IMR-90 (cell line): Measurements from ENCODE around the gene GNAZ. TPM values are rescaled to one million over a fixed set of nuclear protein-coding genes. Genes with fewer than 3 reads are reported as not detected.

Experiments
- ATAC-seq: fragments of 200-7000 bp; cut with Tn5 transposase; 2 replicates; pipeline ENCODE4 v1.9.1; 2020; ENCODE audit warnings: low read depth, mild to moderate bottlenecking, moderate library complexity
- BruUV-seq: library from RNA; stranded (reverse); fragments of 400-500 nt; replicated peaks from 2 replicates; lab custom pipeline; 2021; lab: Mats Ljungman, UMichigan
- CTCF ChIA-PET: fragments of 300-600 bp; formaldehyde crosslinking; extraction: SDS; loops from one replicate; lab custom pipeline; 2021; ENCODE audit warnings: antibody characterized with exemption; lab: Yijun Ruan, JAX
- POLR2A ChIA-PET: fragments of 300-600 bp; sonication (Branson Sonifier 250); formaldehyde crosslinking; loops from one replicate; lab custom pipeline; 2022; ENCODE audit warnings: antibody characterized with exemption; ENCODE audit not compliant: unreplicated experiment; lab: Charles Lee
- DNase-seq: peaks from one replicate; pipeline ENCODE4 v3.0.0; 2013
- H2AFZ ChIP-seq: replicated peaks from 2 replicates; pipeline ENCODE3; 2013; ENCODE audit warnings: low read length, mild to moderate bottlenecking; ENCODE audit not compliant: poor library complexity
- H2AK5ac ChIP-seq: 2 replicates; pipeline ENCODE4 v1.6.1; 2013; ENCODE audit warnings: low read depth, low read length, inconsistent platforms
- H2AK9ac ChIP-seq: replicated peaks from 2 replicates; pipeline ENCODE3; 2013; ENCODE audit warnings: mild to moderate bottlenecking, low read depth, low read length, moderate library complexity; ENCODE audit not compliant: poor library complexity
- H2BK120ac ChIP-seq: 2 replicates; pipeline ENCODE4 v1.6.1; 2013; ENCODE audit warnings: low read depth, low read length, inconsistent platforms
- H2BK15ac ChIP-seq: 3 replicates; pipeline ENCODE4 v1.6.1; 2013; ENCODE audit warnings: low read depth, low read length, inconsistent platforms
- H2BK20ac ChIP-seq: 2 replicates; pipeline ENCODE4 v1.6.1; 2013; ENCODE audit warnings: low read depth, mild to moderate bottlenecking, inconsistent platforms, low read length, moderate library complexity
- H2BK5ac ChIP-seq: 2 replicates; pipeline ENCODE4 v1.6.1; 2013; ENCODE audit warnings: mild to moderate bottlenecking, low read depth, low read length, inconsistent platforms; ENCODE audit not compliant: poor library complexity, severe bottlenecking
- H3K14ac ChIP-seq: replicated peaks from 2 replicates; pipeline ENCODE4 v1.6.1; 2013; ENCODE audit warnings: low read depth, low read length, inconsistent platforms
- H3K18ac ChIP-seq: 2 replicates; pipeline ENCODE4 v1.6.1; 2013; ENCODE audit warnings: low read depth, low read length, control low read depth
- H3K23ac ChIP-seq: 2 replicates; pipeline ENCODE4 v1.6.1; 2013; ENCODE audit warnings: low read depth, low read length, inconsistent platforms
- H3K27ac ChIP-seq: 2 replicates; pipeline ENCODE4 v1.5.1; 2013; ENCODE audit warnings: mild to moderate bottlenecking, control low read depth, low read length; ENCODE audit not compliant: insufficient read depth
- H3K27me3 ChIP-seq: 2 replicates; pipeline ENCODE4 v1.6.1; 2013; ENCODE audit warnings: low read length; ENCODE audit not compliant: control insufficient read depth, insufficient read depth
- H3K36me3 ChIP-seq: 2 replicates; pipeline ENCODE4 v1.6.1; 2013; ENCODE audit warnings: low read length, mixed read lengths; ENCODE audit not compliant: control insufficient read depth, insufficient read depth
- H3K4ac ChIP-seq: 2 replicates; pipeline ENCODE4 v1.6.1; 2013; ENCODE audit warnings: low read depth, low read length, inconsistent platforms
- H3K4me1 ChIP-seq: 2 replicates; pipeline ENCODE4 v1.6.1; 2013; ENCODE audit warnings: low read length, mixed read lengths; ENCODE audit not compliant: control insufficient read depth, insufficient read depth
- H3K4me2 ChIP-seq: 2 replicates; pipeline ENCODE4 v1.6.1; 2013; ENCODE audit warnings: low read depth, mild to moderate bottlenecking, control low read depth, low read length, moderate library complexity
- H3K4me3 ChIP-seq: 2 replicates; pipeline ENCODE4 v1.5.1; 2013; ENCODE audit warnings: low read depth, mild to moderate bottlenecking, control low read depth, low read length, moderate library complexity; ENCODE audit not compliant: insufficient read depth
- H3K56ac ChIP-seq: 2 replicates; pipeline ENCODE4 v1.6.1; 2013; ENCODE audit warnings: low read length, inconsistent platforms; ENCODE audit not compliant: insufficient read depth; ENCODE audit errors: extremely low read depth
- H3K79me1 ChIP-seq, 2 experiments: 2 replicates each; pipeline ENCODE4 v1.6.1; 2013; ENCODE audit warnings: low read length in 2 of 2, inconsistent platforms in 1 of 2, low read depth in 1 of 2
- H3K9ac ChIP-seq: 2 replicates; pipeline ENCODE4 v1.6.1; 2013; ENCODE audit warnings: low read depth, low read length, control low read depth
- H3K9me1 ChIP-seq: 2 replicates; pipeline ENCODE4 v1.6.1; 2013; ENCODE audit warnings: low read length, inconsistent platforms; ENCODE audit not compliant: insufficient read depth
- H3K9me3 ChIP-seq: 2 replicates; pipeline ENCODE4 v1.6.1; 2013; ENCODE audit warnings: low read length; ENCODE audit not compliant: control insufficient read depth, insufficient read depth
- H4K20me1 ChIP-seq: 2 replicates; pipeline ENCODE4 v1.6.1; 2013; ENCODE audit warnings: low read length, inconsistent platforms; ENCODE audit not compliant: insufficient read depth
- H4K5ac ChIP-seq: 2 replicates; pipeline ENCODE4 v1.6.1; 2013; ENCODE audit warnings: mild to moderate bottlenecking, low read depth, low read length, control low read depth
- H4K8ac ChIP-seq, 2 experiments: 2 replicates each; pipeline ENCODE4 v1.6.1; 2013; ENCODE audit warnings: low read depth in 2 of 2, low read length in 2 of 2, control low read depth in 1 of 2, inconsistent platforms in 1 of 2
- H4K91ac ChIP-seq: 2 replicates; pipeline ENCODE4 v1.6.1; 2013; ENCODE audit warnings: low read depth, low read length, inconsistent platforms; ENCODE audit not compliant: insufficient read depth
- BHLHE40 ChIP-seq: fragments of 150-350 bp; IDR thresholded peaks from 2 replicates; pipeline ENCODE4 v1.6.1; 2016; ENCODE audit warnings: mild to moderate bottlenecking, low read depth, low read length
- CEBPB ChIP-seq: IDR thresholded peaks from 2 replicates; pipeline ENCODE4 v1.6.1; 2012; ENCODE audit warnings: low read depth, low read length, improper control_type of control experiment
- CHD1 ChIP-seq: IDR thresholded peaks from 2 replicates; pipeline ENCODE4 v1.6.1; 2012; ENCODE audit warnings: low read depth, low read length, improper control_type of control experiment
- CTCF ChIP-seq: conservative IDR thresholded peaks from 2 replicates; pipeline ENCODE4 v1.5.1; 2012; ENCODE audit warnings: mild to moderate bottlenecking, low read depth, low read length, improper control_type of control experiment
- MXI1 ChIP-seq: IDR thresholded peaks from 2 replicates; pipeline ENCODE4 v1.6.1; 2012; ENCODE audit warnings: low read depth, mild to moderate bottlenecking, low read length, moderate library complexity, borderline replicate concordance
- NFE2L2 ChIP-seq: fragments of 150-350 bp; IDR thresholded peaks from 2 replicates; pipeline ENCODE4 v1.6.1; 2016; ENCODE audit warnings: low read depth, mild to moderate bottlenecking, low read length
- POLR2A ChIP-seq: IDR thresholded peaks from 2 replicates; pipeline ENCODE4 v1.6.1; 2012; ENCODE audit warnings: mild to moderate bottlenecking, low read depth, low read length
- USF2 ChIP-seq: fragments of 150-350 bp; IDR thresholded peaks from 2 replicates; pipeline ENCODE4 v1.6.1; 2017; ENCODE audit warnings: mild to moderate bottlenecking, antibody characterized with exemption, low read length, low read depth
- WGBS, 2 experiments: methylation state at CpG; one replicate each; pipeline versions ENCODE4 v1.1.5 to v1.1.7; 2013; ENCODE audit warnings: missing lambda C conversion rate in 2 of 2; ENCODE audit not compliant: insufficient read length in 1 of 2; ENCODE audit errors: extremely low coverage in 2 of 2; 5-methylcytosine and 5-hydroxymethylcytosine counted together
- dilution Hi-C: fragments of 300-500 bp; cut with HindIII; formaldehyde crosslinking; loops from one replicate; pipeline ENCODE4 v1.14.3; 2018; ENCODE audit warnings: low sequenced_read_pairs; ENCODE audit not compliant: unreplicated experiment
- in situ Hi-C: fragments of 300-500 bp; cut with MboI; formaldehyde crosslinking; loops from 3 replicates; pipeline ENCODE4 v1.14.3; 2019; ENCODE audit warnings: low sequenced_read_pairs, inconsistent platforms, mixed read lengths
- intact Hi-C: fragments of 100-400 bp; cut with micrococcal nuclease; formaldehyde crosslinking; loops from 2 replicates; pipeline ENCODE4 v1.10.0; 2022
- polyA plus RNA-seq, 3 experiments: library from polyadenylated mRNA; depleted of rRNA; stranded (reverse); fragments of >200 nt; gene quantifications; 2 replicates each; pipeline ENCODE4 v1.2.3, GENCODE V29; 2012; ENCODE audit warnings: low replicate concordance in 1 of 3
- total RNA-seq: library from RNA; depleted of rRNA; stranded (reverse); fragments of >200 nt; gene quantifications from 2 replicates; pipeline ENCODE4 v1.2.3, GENCODE V29; 2012

The GNAZ gene
- total and polyA plus RNA-seq, 2 of the 4 experiments (the other 2 are of a cell fraction) = 1.5 to 2.5 TPM

- H3K14ac ChIP-seq = no peak overlapping the region
- no peak overlapping the region for H3K27ac ChIP-seq
- no peak overlapping the region for H4K91ac ChIP-seq
- no peaks in the 10 kb centered on the region for H3K9me1 ChIP-seq
- 80% methylated on average over 1 of the region's 10 CpGs; no CpG with 5 or more reads in 1 of the 2 experiments for whole genome bisulfite sequencing, 2 experiments
- in situ Hi-C loops = no loop called here
- POLR2A ChIA-PET = no interaction called here
- DNase-seq (no peak), ATAC-seq (no peak)
- H2AFZ ChIP-seq = no peak overlapping the region
- H3K4me3 ChIP-seq = no peak overlapping the region
- H3K9me3 ChIP-seq = no peaks in the 10 kb centered on the region
- no peak overlapping the region for H3K4ac ChIP-seq
- H3K56ac ChIP-seq = no peak overlapping the region
- H3K9ac ChIP-seq = no peak overlapping the region
- no peak overlapping the region for H2BK20ac ChIP-seq
- BruUV-seq = no TSS peak
- no peak overlapping the region for H2AK9ac ChIP-seq
- H2BK120ac ChIP-seq = no peak overlapping the region
- H3K23ac ChIP-seq = no peak overlapping the region
- H3K4me1 ChIP-seq = no peaks in the 10 kb centered on the region
- H3K27me3 ChIP-seq = no peaks in the 10 kb centered on the region; the same call in 1 of the 2 replicates
- intact Hi-C loops = no loop called here
- CTCF ChIA-PET = no interaction called here
- no peak overlapping the region for H4K5ac ChIP-seq
- H3K4me2 ChIP-seq = no peak overlapping the region
- no peaks in the 10 kb centered on the region for H4K20me1 ChIP-seq
- no peak overlapping the region for H3K18ac ChIP-seq
- no peak overlapping the region for H4K8ac ChIP-seq
- no peak for TF ChIP-seq POLR2A
- TF ChIP-seq NFE2L2 = no peak
- TF ChIP-seq CEBPB = no peak
- TF ChIP-seq CHD1 = no peak
- no peak for TF ChIP-seq USF2
- TF ChIP-seq MXI1 = no peak
- no peak for TF ChIP-seq BHLHE40
- no peak for TF ChIP-seq CTCF
- H2BK5ac ChIP-seq = no peak overlapping the region
- H2AK5ac ChIP-seq = no peak overlapping the region
- no peak overlapping the region for H2BK15ac ChIP-seq
- no peaks in the 10 kb centered on the region for H3K79me1 ChIP-seq
- no peaks in the 10 kb centered on the region for H3K36me3 ChIP-seq
- dilution Hi-C loops = no loop called here
These were observed 6.7 kb downstream of the GNAZ start for GRCh38 chr22:23076896-23077572.
